Inferior parietal cortex (tissue), 1 donor: ENCODE results near the gene CNGA1.
A peak's percentile ranks its signal among the peaks of the same experiment; 100 is the strongest.
"Not testable (repeated sequence)": the region's sequence is repeated elsewhere in the genome, so short reads cannot be mapped to it uniquely, and the experiment has no call there.

Experiments
- DNase-seq: peaks from one replicate; pipeline ENCODE4 v3.0.0-alpha.2; 2016; ENCODE audit errors: extremely low spot score

CNGA1 gene

GRCh38 chr4:48031802-48032525 is 15.5 kb upstream of the CNGA1 start:
- peak; percentile 41 for DNase-seq

GRCh38 chr4:48030470-48030869 is 14.0 kb upstream of the CNGA1 start:
- no peak for DNase-seq

- DNase-seq, result no peak
Observed at GRCh38 chr4:48028696-48029095, 12.2 kb upstream of the CNGA1 start.

GRCh38 chr4:48027653-48028052 is 11.2 kb upstream of the CNGA1 start:
- DNase-seq, result no peak

- DNase-seq, result no peak
Observed at GRCh38 chr4:48025005-48025404, 8.5 kb upstream of the CNGA1 start.

- DNase-seq, result no peak
Observed at GRCh38 chr4:48024522-48024921, 8.0 kb upstream of the CNGA1 start.

GRCh38 chr4:48022192-48022799 is 5.8 kb upstream of the CNGA1 start:
- no peak for DNase-seq

- no peak for DNase-seq
Observed at GRCh38 chr4:48021100-48021499, 4.6 kb upstream of the CNGA1 start.

GRCh38 chr4:48018112-48018511 is 1.6 kb upstream of the CNGA1 start:
- no peak for DNase-seq

GRCh38 chr4:48017108-48017571 is 659 bp upstream of the CNGA1 start:
- no peak for DNase-seq

- no peak for DNase-seq
Observed at GRCh38 chr4:48015678-48016077, 803 bp downstream of the CNGA1 start.

GRCh38 chr4:48015216-48015615 is 1.3 kb downstream of the CNGA1 start:
- no peak for DNase-seq

GRCh38 chr4:48012824-48013223 is 3.7 kb downstream of the CNGA1 start:
- no peak for DNase-seq

GRCh38 chr4:48011722-48012121 is 4.8 kb downstream of the CNGA1 start:
- DNase-seq, result no peak

GRCh38 chr4:48010906-48011305 is 5.6 kb downstream of the CNGA1 start:
- DNase-seq, result not testable (repeated sequence)

GRCh38 chr4:48008021-48008596 is 8.4 kb downstream of the CNGA1 start:
- no peak for DNase-seq

GRCh38 chr4:48005781-48006180 is 10.7 kb downstream of the CNGA1 start:
- DNase-seq, result no peak

- DNase-seq, result not testable (repeated sequence)
Observed at GRCh38 chr4:48003568-48003967, 12.9 kb downstream of the CNGA1 start.

- DNase-seq, result no peak
Observed at GRCh38 chr4:48002267-48002666, 14.2 kb downstream of the CNGA1 start.

- no peak for DNase-seq
Observed at GRCh38 chr4:47996021-47996420, 20.5 kb downstream of the CNGA1 start.

GRCh38 chr4:47992475-47992874 is 24.0 kb downstream of the CNGA1 start:
- not testable (repeated sequence) for DNase-seq

- DNase-seq, result no peak
Observed at GRCh38 chr4:47990145-47990544, 26.3 kb downstream of the CNGA1 start.

- no peak for DNase-seq
Observed at GRCh38 chr4:47974566-47974965, 41.9 kb downstream of the CNGA1 start.
